ENCODE measurements around the gene EHF. TPM values are rescaled to one million over a fixed set of nuclear protein-coding genes. Genes with fewer than 3 reads are reported as not detected.
A peak's percentile ranks its signal among the peaks of the same experiment; 100 is the strongest.

The EHF gene
- total RNA-seq, 2 donors from 2014 or later, result 0.50 TPM; not detected in 1

DNA sequence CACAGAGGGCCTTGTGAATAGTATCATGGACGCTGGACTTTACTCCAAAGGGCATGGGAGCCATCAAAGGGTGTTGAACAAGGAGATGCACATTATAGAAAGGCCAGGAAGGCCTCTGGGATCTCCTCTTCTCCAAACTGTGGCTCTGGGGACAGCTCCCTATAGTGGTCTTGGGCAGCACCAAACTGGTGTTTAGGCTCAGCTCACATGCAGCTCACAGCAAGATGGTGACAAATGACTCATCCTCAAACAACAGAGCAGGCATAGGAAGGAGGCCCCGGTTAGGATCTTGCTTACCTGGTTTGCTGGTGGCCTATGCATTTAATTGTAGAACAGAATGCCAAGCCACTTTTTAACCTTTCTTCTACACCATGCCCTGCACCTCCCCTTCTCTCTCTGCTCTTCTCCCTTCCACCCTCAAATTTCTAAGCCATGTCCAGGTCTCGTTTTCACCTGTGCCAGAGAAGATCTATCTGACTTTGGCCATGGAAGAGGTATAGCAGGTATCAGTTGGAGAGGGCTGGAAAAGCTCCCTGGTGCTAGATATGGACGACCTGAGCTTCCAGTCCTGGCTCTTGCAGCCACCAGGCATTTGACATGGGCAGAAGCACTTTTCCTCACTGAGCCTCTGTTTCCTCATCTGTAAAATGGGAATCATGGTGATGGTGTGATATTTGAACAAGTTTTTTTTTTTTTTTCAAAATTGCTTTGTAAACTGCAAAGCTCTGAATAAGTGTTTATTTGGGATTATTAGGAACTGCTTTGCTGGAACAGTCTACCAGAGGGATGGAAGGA is 14.4 kb upstream of the EHF start:
- Mint-ChIP-seq H3K9me3 (no peaks in the 10 kb centered on the region), H3K4me3 (no peak overlapping the region), H3K27ac (no peak overlapping the region), H3K36me3 (no peaks in the 10 kb centered on the region), H3K27me3 (peaks cover 29 to 49% of the 10 kb centered on the region in 2 donors), H3K4me1 (ENCODE audit: low read depth in 2 of 2) (no peaks in the 10 kb centered on the region)
- DNase-seq (ENCODE audit: low spot score), result no peak
- no peak for ATAC-seq

DNA sequence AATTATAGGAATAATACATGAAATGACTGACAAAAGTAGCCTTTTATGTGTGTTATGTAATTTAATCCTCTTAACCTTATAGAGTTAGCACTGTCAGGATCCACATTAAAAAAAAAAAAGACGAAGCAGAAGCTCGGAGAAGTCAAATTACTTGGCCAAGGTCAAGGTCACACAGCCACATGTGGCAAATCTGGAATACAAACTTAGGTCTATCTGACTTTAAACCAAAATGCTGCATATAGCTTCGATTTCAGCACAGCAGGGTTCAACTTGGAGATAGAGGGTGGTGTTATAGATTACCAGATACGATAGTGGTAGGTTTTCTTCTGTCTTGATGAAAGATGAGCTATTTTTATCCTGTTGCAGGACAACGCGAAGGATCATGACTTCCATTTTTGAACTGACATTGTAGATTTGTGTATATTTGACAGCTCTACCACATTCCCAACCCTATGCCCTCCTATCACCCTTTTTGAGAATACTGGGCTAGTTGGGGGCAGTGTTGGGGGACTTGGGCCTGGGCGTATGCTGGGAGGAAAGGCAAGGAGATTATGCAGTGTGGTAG is 11.6 kb upstream of the EHF start:
- Mint-ChIP-seq H3K4me1 (ENCODE audit: low read depth in 2 of 2) (peaks cover 0 to 5% of the 10 kb centered on the region in 2 donors), H3K4me3 (no peak overlapping the region), H3K36me3 (no peaks in the 10 kb centered on the region), H3K27me3 (peaks cover 33 to 52% of the 10 kb centered on the region in 2 donors), H3K9me3 (no peaks in the 10 kb centered on the region), H3K27ac (no peak overlapping the region)
- DNase-seq (ENCODE audit: low spot score) (no peak), ATAC-seq (no peak)

DNA sequence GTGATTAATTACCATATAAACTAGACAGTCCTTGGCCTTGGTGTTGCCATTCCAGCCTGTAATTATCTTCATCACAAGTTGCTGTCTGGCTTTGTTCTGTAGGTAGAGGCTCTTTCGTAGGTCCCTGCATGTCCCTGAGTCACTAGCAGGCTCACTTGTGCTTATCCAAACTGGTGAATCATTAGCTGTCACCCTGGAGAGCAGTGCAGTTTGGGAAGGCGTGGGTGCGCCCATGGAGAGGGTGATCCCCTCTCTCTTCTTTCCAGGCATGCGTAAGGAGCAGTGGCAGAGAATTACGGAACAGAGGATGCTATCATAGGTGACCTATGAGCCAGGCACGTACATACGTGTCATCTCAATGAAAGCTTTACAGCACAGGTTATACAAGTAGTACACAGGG is 11.0 kb upstream of the EHF start:
- ATAC-seq (no peak), DNase-seq (ENCODE audit: low spot score) (no peak)
- peaks cover 0 to 11% of the 10 kb centered on the region in 2 donors for H3K4me1 Mint-ChIP-seq (ENCODE audit: low read depth in 2 of 2)
- H3K9me3 Mint-ChIP-seq, result no peaks in the 10 kb centered on the region
- no peak overlapping the region for H3K27ac Mint-ChIP-seq
- H3K27me3 Mint-ChIP-seq, result peaks cover 39 to 58% of the 10 kb centered on the region in 2 donors
- no peak overlapping the region for H3K4me3 Mint-ChIP-seq
- no peaks in the 10 kb centered on the region for H3K36me3 Mint-ChIP-seq

DNA sequence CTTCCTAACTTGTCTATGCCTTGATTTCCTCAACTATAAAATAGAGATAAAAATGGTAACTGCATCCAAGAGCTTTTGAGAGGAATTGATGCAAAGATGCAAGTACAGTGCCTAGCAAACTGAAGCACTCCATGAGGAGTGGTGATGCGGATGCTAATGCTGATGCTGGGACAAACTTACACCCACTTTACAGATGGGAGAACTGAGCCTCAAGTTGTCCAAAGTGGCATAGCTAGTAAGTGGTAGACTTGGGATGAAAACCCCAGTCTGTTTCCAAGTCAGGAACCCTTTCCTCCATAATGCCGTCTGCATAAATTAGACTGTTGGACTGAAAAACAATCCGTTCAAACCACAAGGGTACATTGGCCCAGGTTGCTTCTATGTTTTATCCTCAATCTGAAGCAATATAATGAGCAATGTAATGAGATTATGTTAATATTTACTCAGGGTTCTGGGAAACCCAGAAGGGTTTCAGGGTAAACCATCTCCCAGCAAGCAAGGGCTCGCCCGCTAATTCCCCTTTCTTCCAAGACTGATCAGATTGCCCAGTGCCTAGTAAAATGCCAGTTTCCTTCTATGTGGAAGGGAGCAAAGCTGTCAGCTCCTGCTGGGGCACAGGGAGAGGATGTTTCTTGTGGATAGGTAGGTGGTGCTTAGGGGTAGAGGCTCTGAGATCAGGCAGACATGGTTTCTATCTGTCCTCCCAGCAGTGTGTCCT is 10.4 kb upstream of the EHF start:
- H3K36me3 Mint-ChIP-seq, result no peaks in the 10 kb centered on the region
- no peak overlapping the region for H3K4me3 Mint-ChIP-seq
- no peak overlapping the region for H3K27ac Mint-ChIP-seq
- DNase-seq (ENCODE audit: low spot score), result no peak
- H3K4me1 Mint-ChIP-seq (ENCODE audit: low read depth in 2 of 2), result peaks cover 0 to 11% of the 10 kb centered on the region in 2 donors
- ATAC-seq, result no peak
- H3K9me3 Mint-ChIP-seq, result no peaks in the 10 kb centered on the region
- peaks cover 39 to 58% of the 10 kb centered on the region in 2 donors for H3K27me3 Mint-ChIP-seq

DNA sequence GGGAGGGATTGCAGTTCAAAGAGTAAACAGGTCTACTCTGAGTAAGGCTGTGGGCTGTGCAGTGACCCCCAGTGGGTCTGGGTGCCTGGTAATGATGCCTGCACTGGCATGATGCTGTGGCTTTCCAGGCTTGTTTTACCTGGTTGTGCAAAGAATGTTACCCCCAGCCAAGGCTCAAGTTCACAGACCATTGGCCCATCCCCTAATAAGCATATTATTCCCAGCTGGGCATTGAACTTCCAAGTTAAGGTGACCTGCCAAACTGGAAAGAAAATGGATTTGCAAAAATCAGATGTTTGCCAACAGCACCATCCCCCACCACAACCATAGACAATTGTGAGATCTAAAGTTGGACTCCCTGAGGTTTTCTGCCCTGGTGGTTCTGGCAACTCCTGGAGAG is 7.9 kb upstream of the EHF start:
- Mint-ChIP-seq H3K4me1 (ENCODE audit: low read depth in 2 of 2) (peaks cover 0 to 11% of the 10 kb centered on the region in 2 donors), H3K9me3 (no peaks in the 10 kb centered on the region), H3K36me3 (no peaks in the 10 kb centered on the region), H3K4me3 (no peak overlapping the region), H3K27ac (no peak overlapping the region), H3K27me3 (peaks cover 36 to 66% of the 10 kb centered on the region in 2 donors)
- DNase-seq (ENCODE audit: low spot score) (no peak), ATAC-seq (peak in 1 of 2 donors; percentile 32)

DNA sequence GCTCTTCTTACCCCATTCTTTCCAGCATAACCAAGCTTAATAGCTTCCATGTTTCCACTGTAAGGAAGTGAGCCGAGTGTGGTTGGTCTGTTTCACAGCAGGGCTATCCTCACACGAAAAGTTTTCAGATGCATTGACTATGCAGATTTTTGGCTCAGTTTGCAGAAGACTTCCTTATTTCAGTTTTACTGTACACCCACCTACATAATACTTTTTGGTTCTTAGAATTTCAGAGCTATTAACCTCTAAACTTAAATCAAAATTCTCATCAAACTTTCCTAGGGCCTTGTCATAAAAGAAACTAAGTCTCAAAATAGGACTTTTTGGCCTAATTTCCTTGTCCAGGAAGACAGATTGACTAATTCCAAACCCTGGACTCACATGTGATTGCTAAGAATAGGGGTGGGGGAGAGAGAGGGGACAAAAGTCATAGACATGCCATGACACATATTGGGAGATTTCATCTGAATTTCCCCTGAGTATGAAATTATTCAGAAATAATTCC is 7.3 kb upstream of the EHF start:
- H3K9me3 Mint-ChIP-seq, result no peaks in the 10 kb centered on the region
- peaks cover 34 to 67% of the 10 kb centered on the region in 2 donors for H3K27me3 Mint-ChIP-seq
- peaks cover 0 to 11% of the 10 kb centered on the region in 2 donors for H3K4me1 Mint-ChIP-seq (ENCODE audit: low read depth in 2 of 2)
- H3K36me3 Mint-ChIP-seq, result no peaks in the 10 kb centered on the region
- H3K4me3 Mint-ChIP-seq, result no peak overlapping the region
- DNase-seq (ENCODE audit: low spot score), result no peak
- H3K27ac Mint-ChIP-seq, result no peak overlapping the region
- ATAC-seq, result no peak

DNA sequence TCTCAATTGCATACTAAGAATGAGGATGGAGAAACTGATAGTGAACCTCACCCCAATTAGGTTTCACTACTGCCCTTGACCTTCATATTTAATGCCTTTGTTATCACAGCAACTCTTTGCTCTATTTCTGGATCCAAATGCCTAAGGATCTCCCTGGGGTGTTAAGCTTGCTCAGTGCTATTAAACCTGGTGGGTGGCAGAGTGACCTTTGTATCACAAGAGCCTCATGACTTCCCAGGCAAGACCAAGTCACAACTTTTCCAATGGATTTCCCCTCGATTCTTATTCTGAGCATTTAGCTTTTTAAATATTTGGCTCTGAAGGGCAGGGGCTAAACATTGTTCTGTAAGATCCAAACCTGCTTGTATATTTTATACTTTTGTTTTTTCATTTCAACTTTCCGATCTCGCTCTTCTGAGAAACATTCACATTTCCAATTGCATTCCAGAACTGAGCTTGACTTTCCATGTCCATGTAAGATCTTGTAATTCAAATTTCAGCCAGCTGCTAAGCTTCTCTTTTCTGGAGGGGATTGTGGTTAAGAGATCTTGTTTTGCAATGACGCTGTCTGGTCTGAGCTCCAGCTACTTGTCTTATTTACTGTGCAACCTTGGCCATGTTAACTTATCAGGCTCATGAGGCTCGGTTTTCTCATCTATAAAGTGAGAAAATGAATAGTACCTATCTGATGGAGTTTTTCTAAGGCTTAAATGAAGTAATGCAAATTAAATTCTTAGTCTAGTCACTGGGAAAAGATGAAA is 6.4 kb upstream of the EHF start:
- ATAC-seq, result no peak
- Mint-ChIP-seq H3K36me3 (no peaks in the 10 kb centered on the region), H3K9me3 (no peaks in the 10 kb centered on the region), H3K27ac (no peak overlapping the region), H3K4me1 (ENCODE audit: low read depth in 2 of 2) (peaks cover 0 to 11% of the 10 kb centered on the region in 2 donors), H3K4me3 (no peak overlapping the region), H3K27me3 (peaks cover 26 to 61% of the 10 kb centered on the region in 2 donors)
- DNase-seq (ENCODE audit: low spot score), result no peak

DNA sequence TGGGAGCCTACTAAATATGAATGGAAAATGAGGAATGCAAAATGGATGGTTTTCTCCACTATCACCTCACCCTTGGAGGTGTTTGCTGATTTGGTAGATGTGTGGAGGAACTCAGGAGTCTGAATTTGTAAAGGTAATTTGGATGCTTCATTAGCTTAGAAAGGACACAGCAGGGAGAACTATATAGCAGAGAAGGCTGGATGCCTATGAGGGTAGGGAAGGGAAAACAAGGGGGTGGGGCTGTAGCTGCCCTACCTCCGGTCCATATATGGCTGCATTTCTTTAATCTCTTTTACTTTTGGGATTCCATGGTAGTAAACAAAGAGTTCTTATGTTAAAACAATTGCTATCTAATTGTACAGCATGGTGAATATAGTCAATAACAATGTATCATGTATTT is 4.8 kb upstream of the EHF start:
- no peak for DNase-seq (ENCODE audit: low spot score)
- Mint-ChIP-seq H3K9me3 (no peaks in the 10 kb centered on the region), H3K27ac (no peak overlapping the region), H3K4me3 (no peak overlapping the region), H3K36me3 (no peaks in the 10 kb centered on the region), H3K4me1 (ENCODE audit: low read depth in 2 of 2) (peaks cover 0 to 11% of the 10 kb centered on the region in 2 donors), H3K27me3 (peaks cover 30 to 60% of the 10 kb centered on the region in 2 donors)
- ATAC-seq, result no peak

DNA sequence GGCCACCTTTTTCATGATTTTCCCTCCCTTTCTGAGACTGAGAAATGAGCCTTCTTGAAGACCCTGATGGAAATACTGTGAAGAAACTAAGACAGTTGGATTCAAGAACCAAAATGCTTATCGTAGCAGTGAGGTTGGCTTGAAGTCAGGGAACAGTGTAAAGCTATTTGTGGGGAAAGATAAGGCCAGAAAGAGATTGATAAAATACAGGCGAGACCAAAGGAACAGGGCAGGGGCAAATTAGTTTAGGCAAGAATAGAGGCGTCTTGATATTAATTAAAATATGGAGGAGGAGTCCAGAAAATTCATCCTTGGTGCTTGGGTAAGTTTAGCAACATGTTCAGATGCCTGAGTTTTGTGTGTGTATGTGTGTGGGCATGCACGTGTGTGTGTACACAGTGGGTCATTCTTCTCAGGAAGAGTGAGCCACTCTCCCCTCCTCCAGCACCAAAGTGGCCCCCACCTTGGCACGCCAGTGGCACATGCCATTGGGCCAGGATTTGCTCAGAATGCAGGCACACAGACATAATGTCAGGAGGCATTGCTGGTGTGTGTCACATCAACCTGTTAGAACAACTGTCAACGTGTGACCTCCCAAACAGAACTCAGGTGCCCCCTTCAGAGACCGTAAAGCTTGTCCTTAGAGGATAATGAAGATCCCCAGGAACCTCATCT is 3.9 kb upstream of the EHF start:
- H3K27me3 Mint-ChIP-seq, result peaks cover 32 to 59% of the 10 kb centered on the region in 2 donors
- peaks cover 0 to 11% of the 10 kb centered on the region in 2 donors for H3K4me1 Mint-ChIP-seq (ENCODE audit: low read depth in 2 of 2)
- ATAC-seq (no peak), DNase-seq (ENCODE audit: low spot score) (no peak)
- H3K4me3 Mint-ChIP-seq, result no peak overlapping the region
- H3K27ac Mint-ChIP-seq, result no peak overlapping the region
- H3K9me3 Mint-ChIP-seq, result no peaks in the 10 kb centered on the region
- no peaks in the 10 kb centered on the region for H3K36me3 Mint-ChIP-seq

DNA sequence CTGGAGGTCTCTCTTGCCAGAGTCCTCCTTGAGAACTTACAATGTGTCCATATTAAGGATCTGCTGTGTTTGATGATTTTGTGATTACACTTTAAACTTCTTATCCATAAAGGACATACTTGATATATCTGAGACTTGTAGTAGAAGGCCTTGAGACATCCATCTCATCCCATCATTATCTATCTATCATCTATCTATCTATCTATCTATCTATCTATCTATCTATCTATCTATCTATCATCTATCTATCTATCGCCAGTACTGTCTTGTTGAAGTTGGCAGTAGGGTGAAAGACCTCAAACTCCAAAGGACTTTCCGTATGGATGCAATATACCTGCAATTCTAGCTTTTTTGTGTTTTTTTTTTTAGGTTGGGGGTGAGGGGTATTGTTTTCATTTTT is 2.5 kb upstream of the EHF start:
- H3K4me3 Mint-ChIP-seq, result no peak overlapping the region
- ATAC-seq (no peak), DNase-seq (ENCODE audit: low spot score) (no peak)
- H3K27me3 Mint-ChIP-seq, result peaks cover 37 to 56% of the 10 kb centered on the region in 2 donors
- no peaks in the 10 kb centered on the region for H3K36me3 Mint-ChIP-seq
- H3K27ac Mint-ChIP-seq, result no peak overlapping the region
- H3K9me3 Mint-ChIP-seq, result no peaks in the 10 kb centered on the region
- H3K4me1 Mint-ChIP-seq (ENCODE audit: low read depth in 2 of 2), result peaks cover 0 to 11% of the 10 kb centered on the region in 2 donors

DNA sequence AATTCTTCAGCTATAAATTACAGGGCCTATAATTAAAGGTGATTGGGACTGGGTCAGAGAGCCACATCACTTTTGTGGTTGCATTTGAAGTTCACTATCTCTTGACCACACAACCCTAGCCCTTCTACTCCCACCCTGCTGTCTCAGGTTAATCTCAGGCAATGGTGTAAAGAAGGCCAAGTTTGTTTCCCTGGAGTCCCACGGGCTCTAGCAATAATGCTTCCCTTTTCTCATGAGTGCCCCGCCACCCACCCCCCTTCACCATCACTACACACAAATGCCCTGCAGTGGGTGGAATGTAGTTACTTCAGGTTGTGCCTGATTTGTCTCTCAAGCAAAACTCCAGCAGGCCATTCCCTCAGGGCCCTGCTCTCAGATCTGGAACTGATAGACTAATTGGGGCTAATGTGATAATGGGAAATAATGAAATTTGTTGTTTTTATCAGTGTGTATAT is 1.8 kb upstream of the EHF start:
- H3K36me3 Mint-ChIP-seq, result no peaks in the 10 kb centered on the region
- no peak overlapping the region for H3K27ac Mint-ChIP-seq
- DNase-seq (ENCODE audit: low spot score), result no peak
- no peak for ATAC-seq
- H3K4me1 Mint-ChIP-seq (ENCODE audit: low read depth in 2 of 2), result peaks cover 4 to 15% of the 10 kb centered on the region in 2 donors
- H3K27me3 Mint-ChIP-seq, result peaks cover 40 to 59% of the 10 kb centered on the region in 2 donors
- no peaks in the 10 kb centered on the region for H3K9me3 Mint-ChIP-seq
- no peak overlapping the region for H3K4me3 Mint-ChIP-seq

DNA sequence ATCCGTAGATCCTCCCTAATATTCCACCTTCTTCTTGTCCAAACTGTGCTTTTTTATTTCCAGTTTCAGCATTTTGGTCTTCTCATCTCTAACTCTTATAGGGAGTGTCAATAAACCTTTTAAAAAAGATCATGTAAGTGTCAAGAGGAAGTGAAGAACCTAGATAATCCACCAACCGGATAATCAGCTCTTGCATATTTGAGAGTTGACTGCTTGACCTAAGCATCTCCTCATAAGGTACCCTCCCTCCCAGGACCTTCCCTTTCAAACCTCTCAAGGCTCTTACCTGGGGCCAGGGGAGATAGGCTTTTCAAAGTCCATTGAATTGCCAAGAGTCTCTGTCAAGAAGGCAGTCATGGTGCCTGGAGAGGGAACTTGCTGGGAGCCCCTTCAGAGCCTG is 691 bp upstream of the EHF start:
- ATAC-seq (no peak), DNase-seq (ENCODE audit: low spot score) (no peak)
- Mint-ChIP-seq H3K4me3 (no peak overlapping the region), H3K27ac (no peak overlapping the region), H3K4me1 (ENCODE audit: low read depth in 2 of 2) (peaks cover 11 to 12% of the 10 kb centered on the region in 2 donors), H3K27me3 (peaks cover 38 to 59% of the 10 kb centered on the region in 2 donors), H3K36me3 (no peaks in the 10 kb centered on the region), H3K9me3 (no peaks in the 10 kb centered on the region)

DNA sequence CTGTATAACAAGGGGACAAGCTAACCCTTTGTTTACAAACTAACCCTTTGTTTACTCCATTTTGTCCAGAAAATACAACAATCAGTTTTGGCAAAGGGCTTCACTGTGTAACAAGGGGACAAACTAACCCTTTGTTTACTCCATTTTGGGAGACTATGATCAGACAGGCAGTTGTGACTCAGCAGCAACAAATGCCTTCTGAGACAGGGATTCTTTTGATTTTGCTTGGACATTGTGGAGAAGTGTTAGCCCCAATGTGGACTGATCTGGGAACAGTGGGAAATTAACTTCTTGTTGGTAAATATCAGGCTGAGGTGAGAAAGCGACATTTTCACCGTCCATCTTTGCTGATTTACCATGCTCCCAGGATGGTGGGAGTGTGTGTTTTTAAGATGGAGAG is 983 bp downstream of the EHF start:
- ATAC-seq, result no peak
- H3K9me3 Mint-ChIP-seq, result no peaks in the 10 kb centered on the region
- H3K4me1 Mint-ChIP-seq (ENCODE audit: low read depth in 2 of 2), result peaks cover 18% of the 10 kb centered on the region in 2 donors
- H3K36me3 Mint-ChIP-seq, result peaks cover 3% of the 10 kb centered on the region
- no peak overlapping the region for H3K4me3 Mint-ChIP-seq
- no peak for DNase-seq (ENCODE audit: low spot score)
- H3K27ac Mint-ChIP-seq, result no peak overlapping the region
- H3K27me3 Mint-ChIP-seq, result peaks cover 51 to 66% of the 10 kb centered on the region in 2 donors
